H54 (cell line): ENCODE results near the gene TLL1.

Source experiments
- DNase-seq: peaks from one replicate; pipeline ENCODE4 v3.0.0; 2011; ENCODE audit warnings: low spot score, mixed read lengths; ENCODE audit not compliant: insufficient read length
- FAIRE-seq: peaks from 3 replicates; lab custom pipeline; 2011; peaks lifted over from hg19 to GRCh38; lab: Jason Lieb, UNC
- POLR2A ChIP-seq: IDR thresholded peaks from 2 replicates; pipeline ENCODE4 v1.6.1; 2011; ENCODE audit warnings: low read depth, mild to moderate bottlenecking, low read length

Gene TLL1

GRCh38 chr4:165867961-165868360 is 5.1 kb upstream of the TLL1 start:
- FAIRE-seq, result no peak
- no peak for TF ChIP-seq POLR2A
- DNase-seq, result no peak

GRCh38 chr4:165873298-165874071 is 448 bp downstream of the TLL1 start:
- no peak for DNase-seq
- FAIRE-seq, result no peak

GRCh38 chr4:165874072-165874790 is 1.2 kb downstream of the TLL1 start:
- TF ChIP-seq POLR2A, result no peak
- FAIRE-seq, result no peak
- no peak for DNase-seq

More at GRCh38 chr4:165873298-165874071, 448 bp downstream of the TLL1 start:
- no peak for TF ChIP-seq POLR2A

- DNase-seq (no peak), FAIRE-seq (no peak)
- TF ChIP-seq POLR2A, result no peak
Measured at GRCh38 chr4:165874791-165875371, 1.8 kb downstream of the TLL1 start.

- TF ChIP-seq POLR2A, result no peak
- FAIRE-seq (no peak), DNase-seq (no peak)
Measured at GRCh38 chr4:165875446-165875845, 2.4 kb downstream of the TLL1 start.

DNA sequence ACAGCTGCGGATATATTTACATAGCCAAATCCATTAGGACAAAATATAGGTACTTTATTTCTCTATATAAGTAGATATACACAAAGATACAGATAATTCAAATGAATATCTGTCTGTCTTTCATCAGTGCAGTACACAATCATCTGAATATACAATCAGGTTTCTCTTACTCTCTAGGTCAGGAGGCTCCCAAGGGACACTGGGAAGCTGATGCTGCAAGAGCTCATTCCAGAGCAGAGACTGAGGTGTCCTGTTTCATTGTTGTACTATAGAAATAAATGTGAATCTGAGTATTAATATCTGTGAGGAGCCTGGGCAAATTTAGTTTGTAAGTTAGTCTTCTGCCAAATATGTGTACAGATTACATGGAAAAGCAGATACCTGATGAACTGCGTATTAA is 4.2 kb downstream of the TLL1 start:
- no peak for TF ChIP-seq POLR2A
- no peak for FAIRE-seq
- DNase-seq, result no peak

- FAIRE-seq (no peak), DNase-seq (no peak)
- TF ChIP-seq POLR2A, result no peak
Measured at GRCh38 chr4:165879641-165880040, 6.6 kb downstream of the TLL1 start.

DNA sequence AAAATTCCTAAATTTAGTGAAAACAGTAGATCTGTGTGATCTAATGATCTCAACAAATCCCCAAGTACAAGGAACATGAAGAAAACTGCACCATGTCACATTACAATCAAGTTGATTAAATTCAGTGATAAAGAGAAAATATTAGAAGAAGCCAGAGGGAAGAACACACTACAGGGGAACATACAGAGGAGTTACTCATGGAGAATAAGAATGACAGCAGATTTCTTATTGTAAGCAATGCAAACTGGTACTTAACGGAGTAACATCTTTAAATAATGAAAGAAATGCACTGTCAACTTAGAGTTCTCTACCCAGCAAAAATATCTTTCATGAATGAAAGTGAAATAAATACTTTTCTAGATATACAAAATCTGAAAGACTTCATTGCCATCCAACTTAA is 21.1 kb downstream of the TLL1 start:
- DNase-seq, result no peak
- FAIRE-seq, result no peak
- no peak for TF ChIP-seq POLR2A

DNA sequence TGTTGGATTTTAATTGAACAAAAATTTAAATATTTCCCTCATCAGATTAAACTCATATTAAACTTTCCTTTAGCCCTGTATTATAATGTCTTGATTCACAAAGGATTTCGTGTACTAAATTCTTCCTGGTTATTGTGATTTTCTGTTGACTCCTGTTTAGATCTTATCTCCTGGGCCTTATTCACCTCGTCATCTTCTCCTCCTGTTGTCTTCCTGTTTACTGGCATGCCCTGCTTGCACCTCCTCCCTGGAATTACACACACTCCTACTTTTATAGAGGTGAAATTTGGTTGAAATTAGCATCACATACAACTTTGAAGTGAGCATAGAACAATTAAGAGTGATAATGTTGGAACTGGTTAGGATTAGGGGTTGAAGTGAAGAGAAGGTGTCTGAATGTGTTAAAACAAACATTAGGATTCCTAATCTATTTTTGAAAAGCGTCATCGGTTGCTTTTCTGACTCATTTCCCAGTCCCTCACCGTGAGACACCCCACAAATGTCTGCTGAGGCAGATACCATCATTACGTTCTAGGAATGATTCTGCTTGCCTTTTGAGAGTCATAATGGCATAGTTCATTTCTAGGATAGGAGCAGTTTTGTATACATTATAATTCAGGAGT is 32.5 kb downstream of the TLL1 start:
- FAIRE-seq (peak; percentile 36), DNase-seq (peak; percentile 4)
- TF ChIP-seq POLR2A, result no peak

- no peak for FAIRE-seq
- no peak for DNase-seq
Measured at GRCh38 chr4:165906272-165906671, 33.2 kb downstream of the TLL1 start.

DNA sequence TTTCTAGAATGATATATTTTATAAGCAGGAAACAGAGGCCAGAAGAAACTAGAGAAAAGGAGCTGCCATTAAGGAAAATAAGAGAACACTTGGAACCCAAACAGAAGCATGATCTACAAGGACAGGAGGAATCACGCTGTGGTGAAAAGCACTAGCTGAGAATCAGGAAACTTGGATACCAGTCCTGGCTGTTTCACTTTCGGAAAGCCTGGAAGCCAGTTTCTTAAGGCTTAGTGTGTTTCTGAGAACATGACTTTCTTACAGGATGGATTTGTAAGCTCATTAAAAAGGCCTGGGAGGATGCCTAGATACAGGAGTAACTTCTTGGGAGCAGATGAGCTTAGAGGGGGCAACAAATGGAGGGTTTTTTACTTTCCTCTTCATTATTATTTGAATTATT is 36.9 kb downstream of the TLL1 start:
- FAIRE-seq (no peak), DNase-seq (no peak)
- no peak for TF ChIP-seq POLR2A

More at GRCh38 chr4:165906272-165906671, 33.2 kb downstream of the TLL1 start:
- TF ChIP-seq POLR2A, result no peak

GRCh38 chr4:165915215-165915614 is 42.2 kb downstream of the TLL1 start:
- no peak for DNase-seq
- no peak for TF ChIP-seq POLR2A
- no peak for FAIRE-seq

DNA sequence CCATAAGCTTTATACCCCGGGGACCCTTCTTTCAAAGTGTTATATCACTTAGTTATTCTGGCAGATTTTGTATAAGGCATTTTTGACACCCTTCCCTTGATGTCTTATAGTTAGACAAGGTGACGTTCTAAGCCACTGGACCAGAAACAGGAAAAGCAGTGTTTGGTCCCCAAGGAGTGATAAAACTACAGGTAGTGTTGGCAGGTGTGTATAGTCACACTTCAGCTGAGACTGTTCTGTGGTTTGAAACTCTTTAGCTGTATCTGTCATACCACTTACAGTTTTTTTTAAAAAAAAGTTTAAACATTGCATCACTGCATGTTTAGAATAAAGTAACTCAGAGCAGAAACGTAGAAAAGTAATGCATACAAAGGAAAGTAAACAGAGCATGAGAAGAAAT is 48.5 kb downstream of the TLL1 start:
- TF ChIP-seq POLR2A, result no peak
- FAIRE-seq, result no peak
- DNase-seq, result no peak

GRCh38 chr4:165922747-165923146 is 49.7 kb downstream of the TLL1 start:
- no peak for DNase-seq
- no peak for FAIRE-seq
- no peak for TF ChIP-seq POLR2A
